CD4-positive, alpha-beta memory T cell (primary cell): Measurements from ENCODE around the gene MAGI2. TPM values are rescaled to one million over a fixed set of nuclear protein-coding genes. Genes with fewer than 3 reads are reported as not detected.
A peak's percentile ranks its signal among the peaks of the same experiment; 100 is the strongest.

Experiments used
- CTCF ChIA-PET: fragments of 350-600 bp; sonication (Branson Sonifier 250); formaldehyde crosslinking; loops from one replicate; lab custom pipeline; 2021; ENCODE audit warnings: inconsistent platforms; ENCODE audit not compliant: partially characterized antibody; lab: Charles Lee
- POLR2A ChIA-PET: fragments of 350-600 bp; sonication (Branson Sonifier 250); formaldehyde crosslinking; loops from one replicate; lab custom pipeline; 2021; ENCODE audit not compliant: partially characterized antibody; lab: Charles Lee
- DNase-seq, 5 donors: peaks; one replicate each; pipeline versions ENCODE4 v3.0.0 to v3.0.0-alpha.2; 2020 to 2022; ENCODE audit warnings: mixed read lengths in 1 of 5
- H3K27ac ChIP-seq: one replicate; pipeline ENCODE4 v1.7.0; 2013; ENCODE audit warnings: low read depth, low read length
- H3K27me3 ChIP-seq: 2 replicates; pipeline ENCODE4 v1.7.0; 2013; ENCODE audit warnings: mild to moderate bottlenecking, low read length, moderate library complexity; ENCODE audit not compliant: insufficient read depth
- H3K36me3 ChIP-seq: 2 replicates; pipeline ENCODE4 v1.7.0; 2013; ENCODE audit warnings: mild to moderate bottlenecking, low read length, moderate library complexity; ENCODE audit not compliant: insufficient read depth
- H3K4me1 ChIP-seq: 2 replicates; pipeline ENCODE4 v1.7.0; 2013; ENCODE audit warnings: mild to moderate bottlenecking, low read length, moderate library complexity; ENCODE audit not compliant: insufficient read depth
- H3K4me3 ChIP-seq, 2 donors: one replicate each; pipeline ENCODE4 v1.7.0; 2013; ENCODE audit warnings: low read length in 2 of 2, mild to moderate bottlenecking in 1 of 2
- H3K9me3 ChIP-seq, 2 donors: one replicate each; pipeline ENCODE4 v1.7.0; 2013; ENCODE audit warnings: low read length in 2 of 2, control low read depth in 1 of 2; ENCODE audit not compliant: control insufficient read depth in 1 of 2
- H3K27ac Mint-ChIP-seq, 7 donors: one replicate each; pipeline ENCODE4 v1.8.0; 2020 to 2021; ENCODE audit warnings: mixed read lengths in 7 of 7, mild to moderate bottlenecking in 6 of 7, inconsistent platforms in 3 of 7, moderate library complexity in 3 of 7
- H3K27me3 Mint-ChIP-seq, 2 donors: one replicate each; pipeline ENCODE4 v1.8.0; 2020 to 2021; ENCODE audit warnings: mixed read lengths in 2 of 2
- H3K36me3 Mint-ChIP-seq, 2 donors: one replicate each; pipeline ENCODE4 v1.8.0; 2020 to 2021; ENCODE audit warnings: mixed read lengths in 2 of 2, inconsistent platforms in 1 of 2, mild to moderate bottlenecking in 1 of 2
- H3K4me1 Mint-ChIP-seq, 4 donors: one replicate each; pipeline ENCODE4 v1.8.0; 2020 to 2021; ENCODE audit warnings: mixed read lengths in 4 of 4, mild to moderate bottlenecking in 1 of 4
- H3K4me3 Mint-ChIP-seq, 8 donors: one replicate each; pipeline ENCODE4 v1.8.0; 2020 to 2021; ENCODE audit warnings: mixed read lengths in 8 of 8, mild to moderate bottlenecking in 7 of 8, moderate library complexity in 6 of 8, inconsistent platforms in 3 of 8
- H3K9me3 Mint-ChIP-seq, 8 donors: one replicate each; pipeline ENCODE4 v1.8.0; 2020 to 2021; ENCODE audit warnings: mixed read lengths in 8 of 8, mild to moderate bottlenecking in 5 of 8, inconsistent platforms in 3 of 8, moderate library complexity in 1 of 8
- intact Hi-C: fragments of 100-400 bp; cut with micrococcal nuclease; formaldehyde crosslinking; loops from one replicate; pipeline ENCODE4 v1.15.1; 2023
- polyA plus RNA-seq, 2 donors: library from polyadenylated mRNA; unstranded; fragments of 300-500 nt; fragmentation: Illumina TruSeq; gene quantifications; one replicate each; pipeline ENCODE4 v1.2.3, GENCODE V29; 2021
- total RNA-seq, 2 experiments: library from RNA; stranded (reverse); gene quantifications; one replicate each; pipeline ENCODE4 v1.2.3, GENCODE V29; 2021

MAGI2 gene
- total and polyA plus RNA-seq, 4 experiments from 2014 or later: 0.23 to 0.25 TPM; not detected in 2

GRCh38 chr7:78448911-78449310 lies 1004.6 kb downstream of the MAGI2 start:
- H3K27me3 Mint-ChIP-seq: no peaks in the 10 kb centered on the region
- POLR2A ChIA-PET: no interaction called here

GRCh38 chr7:78444267-78444666 lies 1009.2 kb downstream of the MAGI2 start:
- Mint-ChIP-seq H3K9me3 (peaks cover 0 to 2% (median 0%) of the 10 kb centered on the region in 8 donors), H3K4me1 (no peaks in the 10 kb centered on the region), H3K4me3 (no peak overlapping the region), H3K36me3 (no peaks in the 10 kb centered on the region), H3K27ac (no peak overlapping the region), H3K27me3 (no peaks in the 10 kb centered on the region)
- intact Hi-C loops: no loop called here
- ChIA-PET POLR2A (no interaction called here), CTCF (no interaction called here)
- Histone ChIP-seq H3K4me1 (no peaks in the 10 kb centered on the region), H3K36me3 (no peaks in the 10 kb centered on the region), H3K27ac (no peak overlapping the region), H3K27me3 (no peaks in the 10 kb centered on the region), H3K9me3 (no peaks in the 10 kb centered on the region), H3K4me3 (no peak overlapping the region)
- DNase-seq: no peak

More at GRCh38 chr7:78448911-78449310, 1004.6 kb downstream of the MAGI2 start:
- CTCF ChIA-PET: no interaction called here
- Histone ChIP-seq H3K36me3 (no peaks in the 10 kb centered on the region), H3K9me3 (no peaks in the 10 kb centered on the region), H3K27ac (no peak overlapping the region), H3K4me3 (no peak overlapping the region), H3K27me3 (no peaks in the 10 kb centered on the region), H3K4me1 (no peaks in the 10 kb centered on the region)
- no peak overlapping the region for H3K4me3 Mint-ChIP-seq
- no peaks in the 10 kb centered on the region for H3K36me3 Mint-ChIP-seq
- no peak for DNase-seq
- H3K27ac Mint-ChIP-seq: no peak overlapping the region
- H3K9me3 Mint-ChIP-seq: peaks cover 0 to 2% (median 0%) of the 10 kb centered on the region in 8 donors
- intact Hi-C loops: no loop called here
- H3K4me1 Mint-ChIP-seq: no peaks in the 10 kb centered on the region

GRCh38 chr7:78443811-78444210 lies 1009.7 kb downstream of the MAGI2 start:
- Mint-ChIP-seq H3K36me3 (no peaks in the 10 kb centered on the region), H3K4me3 (no peak overlapping the region), H3K27ac (no peak overlapping the region), H3K27me3 (no peaks in the 10 kb centered on the region), H3K9me3 (peaks cover 0 to 2% (median 0%) of the 10 kb centered on the region in 8 donors), H3K4me1 (no peaks in the 10 kb centered on the region)
- Histone ChIP-seq H3K4me3 (no peak overlapping the region), H3K9me3 (no peaks in the 10 kb centered on the region), H3K4me1 (no peaks in the 10 kb centered on the region), H3K27ac (no peak overlapping the region), H3K27me3 (no peaks in the 10 kb centered on the region), H3K36me3 (no peaks in the 10 kb centered on the region)
- DNase-seq: no peak
- CTCF ChIA-PET: no interaction called here
- intact Hi-C loops: no loop called here
- POLR2A ChIA-PET: no interaction called here

GRCh38 chr7:78441737-78442136 lies 1011.7 kb downstream of the MAGI2 start:
- POLR2A ChIA-PET: no interaction called here
- Mint-ChIP-seq H3K4me1 (no peaks in the 10 kb centered on the region), H3K27me3 (no peaks in the 10 kb centered on the region), H3K36me3 (no peaks in the 10 kb centered on the region), H3K4me3 (no peak overlapping the region), H3K27ac (no peak overlapping the region), H3K9me3 (peaks cover 0 to 2% (median 0%) of the 10 kb centered on the region in 8 donors)
- H3K36me3 ChIP-seq: no peaks in the 10 kb centered on the region
- H3K4me1 ChIP-seq: no peaks in the 10 kb centered on the region
- no peaks in the 10 kb centered on the region for H3K9me3 ChIP-seq
- intact Hi-C loops: no loop called here
- no peak overlapping the region for H3K4me3 ChIP-seq
- no peaks in the 10 kb centered on the region for H3K27me3 ChIP-seq
- no peak for DNase-seq
- CTCF ChIA-PET: no interaction called here
- H3K27ac ChIP-seq: no peak overlapping the region

- CTCF ChIA-PET: no interaction called here
- H3K9me3 ChIP-seq: no peaks in the 10 kb centered on the region
- H3K27me3 ChIP-seq: no peaks in the 10 kb centered on the region
- Mint-ChIP-seq H3K27ac (no peak overlapping the region), H3K36me3 (no peaks in the 10 kb centered on the region), H3K9me3 (peaks cover 0 to 2% (median 0%) of the 10 kb centered on the region in 8 donors), H3K4me1 (no peaks in the 10 kb centered on the region), H3K27me3 (peaks cover 0 to 2% of the 10 kb centered on the region in 2 donors), H3K4me3 (no peak overlapping the region)
- DNase-seq: no peak
- no peaks in the 10 kb centered on the region for H3K4me1 ChIP-seq
- H3K4me3 ChIP-seq: no peak overlapping the region
- H3K27ac ChIP-seq: no peak overlapping the region
- POLR2A ChIA-PET: no interaction called here
- no peaks in the 10 kb centered on the region for H3K36me3 ChIP-seq
- intact Hi-C loops: no loop called here
These were observed 1015.0 kb downstream of the MAGI2 start for GRCh38 chr7:78438433-78438832.

- ChIA-PET CTCF (no interaction called here), POLR2A (no interaction called here)
- Histone ChIP-seq H3K4me3 (no peak overlapping the region), H3K36me3 (no peaks in the 10 kb centered on the region), H3K27me3 (no peaks in the 10 kb centered on the region), H3K4me1 (no peaks in the 10 kb centered on the region), H3K27ac (no peak overlapping the region), H3K9me3 (no peaks in the 10 kb centered on the region)
- no peak overlapping the region for H3K4me3 Mint-ChIP-seq
- intact Hi-C loops: no loop called here
- H3K36me3 Mint-ChIP-seq: no peaks in the 10 kb centered on the region
- DNase-seq: no peak
- peaks cover 0 to 2% (median 0%) of the 10 kb centered on the region in 8 donors for H3K9me3 Mint-ChIP-seq
- H3K27ac Mint-ChIP-seq: no peak overlapping the region
- H3K4me1 Mint-ChIP-seq: no peaks in the 10 kb centered on the region
- peaks cover 0 to 2% of the 10 kb centered on the region in 2 donors for H3K27me3 Mint-ChIP-seq
These were observed 1016.3 kb downstream of the MAGI2 start for GRCh38 chr7:78437118-78437517.

- no peak overlapping the region for H3K4me3 Mint-ChIP-seq
- Histone ChIP-seq H3K4me1 (no peaks in the 10 kb centered on the region), H3K9me3 (no peaks in the 10 kb centered on the region), H3K27ac (no peak overlapping the region), H3K36me3 (no peaks in the 10 kb centered on the region), H3K27me3 (no peaks in the 10 kb centered on the region), H3K4me3 (no peak overlapping the region)
- peak in 1 of 5 donors; percentile 23 for DNase-seq
- CTCF ChIA-PET: no interaction called here
- H3K27me3 Mint-ChIP-seq: peaks cover 0 to 2% of the 10 kb centered on the region in 2 donors
- no peaks in the 10 kb centered on the region for H3K36me3 Mint-ChIP-seq
- H3K4me1 Mint-ChIP-seq: no peaks in the 10 kb centered on the region
- H3K9me3 Mint-ChIP-seq: no peaks in the 10 kb centered on the region
- POLR2A ChIA-PET: no interaction called here
- intact Hi-C loops: no loop called here
- no peak overlapping the region for H3K27ac Mint-ChIP-seq
These were observed 1018.1 kb downstream of the MAGI2 start for GRCh38 chr7:78435355-78435754.

GRCh38 chr7:78434281-78434680 lies 1019.2 kb downstream of the MAGI2 start:
- DNase-seq: no peak
- intact Hi-C loops: no loop called here
- ChIA-PET POLR2A (no interaction called here), CTCF (no interaction called here)
- Mint-ChIP-seq H3K27me3 (peaks cover 0 to 2% of the 10 kb centered on the region in 2 donors), H3K4me1 (no peaks in the 10 kb centered on the region), H3K27ac (no peak overlapping the region), H3K9me3 (no peaks in the 10 kb centered on the region), H3K4me3 (no peak overlapping the region), H3K36me3 (no peaks in the 10 kb centered on the region)
- no peaks in the 10 kb centered on the region for H3K27me3 ChIP-seq
- H3K4me3 ChIP-seq: no peak overlapping the region
- H3K27ac ChIP-seq: no peak overlapping the region
- no peaks in the 10 kb centered on the region for H3K9me3 ChIP-seq
- H3K36me3 ChIP-seq: no peaks in the 10 kb centered on the region
- H3K4me1 ChIP-seq: no peaks in the 10 kb centered on the region
